HG02840 (cell line): ENCODE results near the gene KAT6B.
A peak's percentile ranks its signal among the peaks of the same experiment; 100 is the strongest.

Source experiments
- ATAC-seq: cut with Tn5 transposase; IDR thresholded peaks from one replicate; pipeline ENCODE4 v1.9.1; 2021; ENCODE audit warnings: mild to moderate bottlenecking, moderate library complexity, moderate number of reproducible peaks; ENCODE audit not compliant: unreplicated experiment, low FRiP score

Gene KAT6B

GRCh38 chr10:74822521-74823089 is 3.8 kb upstream of the KAT6B start:
- ATAC-seq: no peak

- ATAC-seq: no peak
These were observed 2.6 kb upstream of the KAT6B start for GRCh38 chr10:74823791-74824183.

GRCh38 chr10:74824184-74824899 is 2.1 kb upstream of the KAT6B start:
- ATAC-seq: no peak

- peak; percentile 2 for ATAC-seq
These were observed 1.5 kb upstream of the KAT6B start for GRCh38 chr10:74824900-74825370.

- ATAC-seq: peak; percentile 3
These were observed 844 bp upstream of the KAT6B start for GRCh38 chr10:74825371-74826141.

GRCh38 chr10:74827045-74827441 is 643 bp downstream of the KAT6B start:
- ATAC-seq: no peak

- ATAC-seq: no peak
These were observed 1.3 kb downstream of the KAT6B start for GRCh38 chr10:74827694-74828093.

- ATAC-seq: no peak
These were observed 2.5 kb downstream of the KAT6B start for GRCh38 chr10:74828946-74829345.

GRCh38 chr10:74831518-74832120 is 5.2 kb downstream of the KAT6B start:
- no peak for ATAC-seq

GRCh38 chr10:74835963-74836362 is 9.6 kb downstream of the KAT6B start:
- ATAC-seq: no peak

GRCh38 chr10:74836877-74837276 is 10.5 kb downstream of the KAT6B start:
- no peak for ATAC-seq

- no peak for ATAC-seq
These were observed 11.3 kb downstream of the KAT6B start for GRCh38 chr10:74837743-74838142.

- ATAC-seq: no peak
These were observed 13.3 kb downstream of the KAT6B start for GRCh38 chr10:74839708-74840107.

- no peak for ATAC-seq
These were observed 15.0 kb downstream of the KAT6B start for GRCh38 chr10:74841265-74841973.

GRCh38 chr10:74842301-74842954 is 16.0 kb downstream of the KAT6B start:
- no peak for ATAC-seq

GRCh38 chr10:74846958-74847357 is 20.6 kb downstream of the KAT6B start:
- no peak for ATAC-seq

GRCh38 chr10:74851831-74852230 is 25.4 kb downstream of the KAT6B start:
- no peak for ATAC-seq

- no peak for ATAC-seq
These were observed 26.0 kb downstream of the KAT6B start for GRCh38 chr10:74852381-74852780.

- no peak for ATAC-seq
These were observed 28.2 kb downstream of the KAT6B start for GRCh38 chr10:74854610-74855009.

GRCh38 chr10:74855027-74855426 is 28.6 kb downstream of the KAT6B start:
- no peak for ATAC-seq
